Adrenal gland (tissue), 5 donors: ENCODE data around the gene DGCR8.

ENCODE experiments used
- POLR2A ChIP-seq, 2 donors: fragments of 450-650 bp; IDR thresholded peaks; one replicate each; pipeline ENCODE4 v1.6.1; 2017; ENCODE audit warnings: antibody characterized with exemption in 2 of 2, mild to moderate bottlenecking in 2 of 2, moderate library complexity in 1 of 2
- TF ChIP-seq, protein P1 (sequence below), 6 experiments: fragments of 450-650 bp in 4 of 6; fragments of 200-600 bp in 2 of 6; sonication (generic) in 1 of 6; IDR thresholded peaks; 1 replicate in 5 of 6; 2 replicates in 1 of 6; pipeline versions ENCODE4 v1.5.1 to v1.8.0; 2016 to 2021; ENCODE audit warnings: antibody characterized with exemption in 6 of 6, mild to moderate bottlenecking in 2 of 6, moderate library complexity in 1 of 6
- donor health status: DM: no; HTN: no; CAD: no.

DNA sequence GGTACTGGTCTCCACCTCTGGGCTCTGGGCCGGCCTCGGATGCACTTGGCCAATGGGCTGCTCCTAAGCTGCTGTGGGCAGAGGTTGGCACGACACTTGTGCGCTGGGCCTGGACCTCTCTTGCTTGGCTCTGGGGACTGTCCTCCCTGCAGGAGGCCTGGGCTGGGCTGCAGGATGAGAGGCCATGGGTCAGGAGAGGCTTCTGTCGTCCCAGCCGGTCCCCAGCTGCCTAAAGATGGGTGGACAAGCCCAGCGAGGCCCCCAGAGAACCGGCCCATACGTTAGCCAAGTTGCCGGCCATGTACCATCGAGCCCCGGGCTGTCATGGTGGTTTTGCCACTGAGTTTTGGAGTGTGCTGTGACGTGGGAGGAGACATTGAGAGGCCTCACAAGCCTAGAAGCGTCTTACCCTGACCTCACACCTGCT is 72.4 kb downstream of the DGCR8 start:
- TF ChIP-seq POLR2A (IDR thresholded peaks at IDR 0.05): no peak
- TF ChIP-seq, protein P1, sequence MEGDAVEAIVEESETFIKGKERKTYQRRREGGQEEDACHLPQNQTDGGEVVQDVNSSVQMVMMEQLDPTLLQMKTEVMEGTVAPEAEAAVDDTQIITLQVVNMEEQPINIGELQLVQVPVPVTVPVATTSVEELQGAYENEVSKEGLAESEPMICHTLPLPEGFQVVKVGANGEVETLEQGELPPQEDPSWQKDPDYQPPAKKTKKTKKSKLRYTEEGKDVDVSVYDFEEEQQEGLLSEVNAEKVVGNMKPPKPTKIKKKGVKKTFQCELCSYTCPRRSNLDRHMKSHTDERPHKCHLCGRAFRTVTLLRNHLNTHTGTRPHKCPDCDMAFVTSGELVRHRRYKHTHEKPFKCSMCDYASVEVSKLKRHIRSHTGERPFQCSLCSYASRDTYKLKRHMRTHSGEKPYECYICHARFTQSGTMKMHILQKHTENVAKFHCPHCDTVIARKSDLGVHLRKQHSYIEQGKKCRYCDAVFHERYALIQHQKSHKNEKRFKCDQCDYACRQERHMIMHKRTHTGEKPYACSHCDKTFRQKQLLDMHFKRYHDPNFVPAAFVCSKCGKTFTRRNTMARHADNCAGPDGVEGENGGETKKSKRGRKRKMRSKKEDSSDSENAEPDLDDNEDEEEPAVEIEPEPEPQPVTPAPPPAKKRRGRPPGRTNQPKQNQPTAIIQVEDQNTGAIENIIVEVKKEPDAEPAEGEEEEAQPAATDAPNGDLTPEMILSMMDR (IDR thresholded peaks at IDR 0.05): no peak
